GM21723 (cell line): ENCODE results near the gene ABCB10.
"Not testable (repeated sequence)": the region's sequence is repeated elsewhere in the genome, so short reads cannot be mapped to it uniquely, and the experiment has no call there.

ENCODE experiments used
- ATAC-seq: cut with Tn5 transposase; IDR thresholded peaks from one replicate; pipeline ENCODE4 v1.9.1; 2021; ENCODE audit warnings: mild to moderate bottlenecking, moderate library complexity; ENCODE audit not compliant: unreplicated experiment

Gene ABCB10

DNA sequence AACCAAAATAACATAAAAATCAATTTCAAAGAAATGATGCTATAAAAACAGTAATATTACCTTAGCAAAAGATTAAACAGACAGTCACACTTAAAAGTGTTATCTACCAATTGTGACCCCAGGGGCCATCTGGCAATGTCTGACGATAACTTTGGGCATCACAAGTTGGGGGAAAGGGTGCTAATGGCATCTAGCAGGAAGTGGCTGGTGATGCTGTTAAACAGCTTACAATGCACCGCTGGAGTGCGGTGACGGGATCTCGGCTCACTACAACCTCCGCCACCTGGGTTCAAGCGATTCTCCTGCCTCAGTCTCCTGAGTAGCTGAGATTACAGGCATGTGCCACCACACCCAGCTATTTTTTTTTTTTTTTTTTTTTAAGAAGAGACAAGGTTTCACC is 78.0 kb downstream of the ABCB10 start:
- ATAC-seq: no peak

DNA sequence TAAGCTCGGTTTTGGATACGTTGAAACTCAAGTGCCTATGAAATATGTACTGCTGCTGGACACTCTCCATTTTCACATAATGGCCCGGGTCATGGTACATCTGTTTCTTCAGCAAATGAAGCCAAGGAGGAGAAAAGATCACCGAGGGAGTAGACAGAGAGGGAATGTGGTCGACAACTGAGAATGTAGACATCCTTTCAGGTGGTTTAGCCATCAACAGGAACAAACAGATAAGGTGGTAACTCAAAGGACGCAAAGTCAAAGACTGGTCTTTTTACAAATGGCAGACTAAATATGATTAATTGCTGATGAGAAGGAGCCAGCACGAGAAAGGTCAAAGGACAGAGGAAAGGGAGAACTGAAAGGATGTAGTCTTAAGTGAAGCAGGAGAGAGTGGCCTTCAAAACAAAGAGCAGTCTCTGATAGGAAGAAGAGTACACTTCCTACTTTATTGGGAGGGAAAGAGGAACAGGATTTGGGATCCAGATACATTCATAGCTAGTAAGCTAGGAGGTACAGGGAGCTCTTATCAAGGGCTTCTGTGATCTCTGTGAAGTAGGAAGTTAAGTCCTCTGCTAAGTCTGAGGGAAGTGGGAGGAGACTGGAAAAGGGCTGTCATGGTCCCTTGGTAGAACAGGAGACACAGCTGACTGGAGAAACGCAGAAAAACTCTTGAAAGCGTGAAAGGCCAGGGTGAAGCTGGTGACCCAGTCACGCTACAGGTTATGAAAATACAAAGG is 78.7 kb downstream of the ABCB10 start:
- peak; percentile 75 for ATAC-seq

DNA sequence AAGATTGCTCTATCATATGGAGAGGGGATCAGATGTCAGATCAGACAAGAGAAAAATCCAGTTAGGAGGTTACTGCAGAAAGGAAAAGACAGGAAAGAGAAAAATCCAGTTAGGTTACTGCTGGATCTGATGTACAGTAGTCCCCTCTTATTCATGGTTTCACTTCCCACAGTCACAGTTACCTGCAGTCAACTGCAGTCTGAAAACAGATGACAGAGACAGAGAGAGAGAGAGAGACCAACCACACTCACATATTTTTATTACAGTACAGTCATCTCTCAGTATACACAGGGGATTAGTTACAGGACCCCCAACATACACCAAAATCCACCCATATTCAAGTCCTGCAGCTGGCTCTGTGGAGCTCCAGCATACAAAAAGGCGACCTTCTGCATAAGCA is 79.7 kb downstream of the ABCB10 start:
- peak; percentile 77 for ATAC-seq

DNA sequence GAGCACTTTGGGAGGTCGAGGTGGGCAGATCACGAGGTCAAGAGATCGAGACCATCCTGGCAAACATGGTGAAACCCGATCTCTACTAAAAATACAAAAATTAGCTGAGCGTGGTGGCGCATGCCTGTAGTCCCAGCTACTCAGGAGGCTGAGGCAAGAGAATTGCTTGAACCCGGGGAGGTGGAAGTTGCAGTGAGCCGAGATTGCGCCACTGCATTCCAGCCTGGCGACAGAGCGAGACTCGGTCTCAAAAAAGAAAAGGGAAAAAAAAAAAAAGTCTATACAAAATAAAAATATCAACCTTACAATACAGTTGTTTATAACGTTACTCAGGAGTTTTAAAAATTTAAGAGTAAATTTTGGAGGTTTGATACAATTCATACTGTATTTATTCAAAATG is 82.6 kb downstream of the ABCB10 start:
- ATAC-seq: not testable (repeated sequence)

DNA sequence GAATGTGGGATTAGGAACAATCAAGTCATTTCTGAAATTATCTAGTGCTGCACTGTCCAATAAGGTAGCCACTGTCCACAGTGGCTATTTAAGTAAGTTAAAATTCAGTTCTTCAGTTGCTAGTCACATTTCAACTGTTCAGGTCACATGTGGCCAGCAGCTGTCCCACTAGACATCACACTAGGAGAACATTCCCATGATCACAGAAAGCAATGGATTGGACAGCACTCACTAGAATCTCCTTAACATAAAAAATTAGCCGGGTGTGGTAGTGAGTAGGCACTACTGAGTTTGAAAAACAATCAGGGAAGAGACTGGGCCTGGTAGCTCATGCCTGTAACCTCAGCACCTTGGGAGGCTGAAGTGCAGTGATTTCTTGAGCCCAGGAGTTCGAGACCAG is 84.0 kb downstream of the ABCB10 start:
- no peak for ATAC-seq

DNA sequence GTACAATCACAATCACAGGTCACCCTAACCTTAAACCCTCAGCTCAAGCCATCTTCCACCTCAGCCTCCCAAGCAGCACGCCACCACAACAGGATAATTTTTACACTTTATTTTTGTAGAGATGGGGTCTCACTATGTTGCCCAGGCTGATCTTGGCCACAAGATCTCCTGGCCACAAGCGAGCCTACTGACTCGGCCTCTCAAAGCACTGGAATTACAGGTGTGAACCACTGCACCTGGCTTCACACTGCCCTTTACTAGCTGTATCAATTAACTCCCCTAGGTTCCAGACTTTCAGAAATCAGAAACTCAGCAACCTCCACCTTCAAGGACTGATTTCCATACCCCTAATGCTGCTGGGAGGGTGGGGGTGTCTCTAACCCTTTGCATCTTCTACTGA is 87.3 kb downstream of the ABCB10 start:
- ATAC-seq: no peak

DNA sequence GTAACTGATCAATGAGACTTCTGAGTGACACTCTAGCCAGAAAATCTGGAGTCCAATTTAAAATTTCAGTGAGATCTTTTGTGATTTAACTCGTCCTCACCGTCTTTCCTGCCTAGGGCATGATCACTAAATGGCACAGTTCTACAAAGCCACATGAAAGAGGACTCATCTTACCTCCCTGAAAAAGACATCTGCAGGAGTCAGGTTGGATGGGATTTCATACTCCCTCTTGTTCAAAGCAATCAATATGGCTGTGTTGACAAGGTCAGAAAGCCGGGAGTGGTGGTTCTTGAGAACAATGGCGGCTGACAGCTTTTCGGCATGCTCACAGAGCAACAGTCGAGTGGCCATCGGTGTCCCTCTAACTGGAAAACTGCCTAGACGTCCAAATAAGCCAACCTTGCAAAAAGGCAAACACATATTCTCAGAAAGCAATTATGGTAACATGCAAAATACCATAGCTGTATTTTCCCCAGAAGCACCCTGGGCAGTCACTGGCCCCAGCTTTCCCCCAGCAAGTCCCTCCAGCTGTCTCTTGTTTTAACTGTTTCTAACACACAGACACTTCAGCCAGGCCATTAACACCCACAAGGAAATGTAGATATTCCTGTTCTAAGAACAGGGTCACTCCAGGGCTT is 88.0 kb downstream of the ABCB10 start:
- ATAC-seq: no peak

DNA sequence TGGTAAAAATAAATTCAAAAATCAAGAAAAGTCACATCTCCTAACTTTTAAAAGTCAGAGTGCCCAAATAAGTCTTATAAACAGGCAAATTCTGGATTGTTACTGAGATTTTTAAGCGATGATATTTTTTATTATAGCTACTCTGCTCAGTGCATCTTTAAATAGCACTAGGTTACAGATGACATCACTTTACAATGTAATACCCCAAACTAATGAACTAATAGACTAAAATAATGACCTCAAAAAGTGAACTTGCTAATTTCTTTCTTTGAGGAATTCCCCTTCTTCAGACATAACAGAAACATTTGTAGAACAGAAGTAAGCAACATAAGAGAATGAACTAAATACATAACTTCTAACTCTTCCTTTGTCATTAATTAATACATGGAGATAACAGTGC is 91.6 kb downstream of the ABCB10 start:
- no peak for ATAC-seq
